ENCODE results near the gene FOXP4.

DNA sequence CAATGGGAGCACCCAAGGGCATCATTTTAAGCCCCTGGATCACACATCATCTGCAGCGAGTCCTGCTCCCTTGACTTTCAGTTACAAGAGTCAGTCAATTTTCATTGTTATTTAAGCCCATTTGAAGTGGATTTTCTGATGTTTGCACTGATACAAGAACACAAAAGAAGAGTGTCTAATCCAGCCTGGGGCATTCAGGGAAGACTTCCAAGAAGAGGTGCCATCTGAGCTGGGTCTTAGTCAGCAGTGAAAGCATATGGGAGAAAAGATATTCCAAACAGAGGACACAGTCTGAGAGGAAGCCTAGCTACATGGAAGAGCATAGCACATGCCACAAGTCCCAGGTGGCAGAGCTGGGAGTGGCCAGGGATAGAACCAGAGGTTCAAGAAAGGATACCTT, 10.4 kb upstream of the FOXP4 start:
- no peak for TF ChIP-seq ZNF768 (CRISPR knock-in tag; IDR thresholded peaks at IDR 0.05)
- TF ChIP-seq TAF1 (CRISPR knock-in tag; IDR thresholded peaks at IDR 0.05): no peak
- TF ChIP-seq ZNF644 (CRISPR knock-in tag; IDR thresholded peaks at IDR 0.05; ENCODE audit: low read depth): no peak
- TF ChIP-seq IKZF1 (IDR thresholded peaks at IDR 0.05): no peak
- TF ChIP-seq YY1 (IDR thresholded peaks at IDR 0.05; ENCODE audit: insufficient read depth, insufficient replicate concordance, low read depth, low read length): no peak
- no peak for TF ChIP-seq SP1 (IDR thresholded peaks at IDR 0.05)
- TF ChIP-seq SP1 (CRISPR knock-in tag; IDR thresholded peaks at IDR 0.05): no peak
- TF ChIP-seq, protein P1, sequence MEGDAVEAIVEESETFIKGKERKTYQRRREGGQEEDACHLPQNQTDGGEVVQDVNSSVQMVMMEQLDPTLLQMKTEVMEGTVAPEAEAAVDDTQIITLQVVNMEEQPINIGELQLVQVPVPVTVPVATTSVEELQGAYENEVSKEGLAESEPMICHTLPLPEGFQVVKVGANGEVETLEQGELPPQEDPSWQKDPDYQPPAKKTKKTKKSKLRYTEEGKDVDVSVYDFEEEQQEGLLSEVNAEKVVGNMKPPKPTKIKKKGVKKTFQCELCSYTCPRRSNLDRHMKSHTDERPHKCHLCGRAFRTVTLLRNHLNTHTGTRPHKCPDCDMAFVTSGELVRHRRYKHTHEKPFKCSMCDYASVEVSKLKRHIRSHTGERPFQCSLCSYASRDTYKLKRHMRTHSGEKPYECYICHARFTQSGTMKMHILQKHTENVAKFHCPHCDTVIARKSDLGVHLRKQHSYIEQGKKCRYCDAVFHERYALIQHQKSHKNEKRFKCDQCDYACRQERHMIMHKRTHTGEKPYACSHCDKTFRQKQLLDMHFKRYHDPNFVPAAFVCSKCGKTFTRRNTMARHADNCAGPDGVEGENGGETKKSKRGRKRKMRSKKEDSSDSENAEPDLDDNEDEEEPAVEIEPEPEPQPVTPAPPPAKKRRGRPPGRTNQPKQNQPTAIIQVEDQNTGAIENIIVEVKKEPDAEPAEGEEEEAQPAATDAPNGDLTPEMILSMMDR (CRISPR knock-in tag; IDR thresholded peaks at IDR 0.05): no peak
- TF ChIP-seq SIN3A (IDR thresholded peaks at IDR 0.05; ENCODE audit: borderline replicate concordance, low read depth, low read length): no peak
- no peak for TF ChIP-seq ZNF24 (IDR thresholded peaks at IDR 0.05)
- no peak for TF ChIP-seq POLR2AphosphoS5 (IDR thresholded peaks at IDR 0.05; ENCODE audit: low read depth, low read length)
- no peak for TF ChIP-seq BRCA1 (CRISPR knock-in tag; IDR thresholded peaks at IDR 0.05)

Data from HepG2 (cell line).